HG02943 (cell line): ENCODE measurements around the gene NRXN3.

Experiments used
- ATAC-seq: cut with Tn5 transposase; IDR thresholded peaks from one replicate; pipeline ENCODE4 v1.9.1; 2021; ENCODE audit warnings: mild to moderate bottlenecking, low read depth, moderate library complexity; ENCODE audit not compliant: unreplicated experiment

Gene NRXN3

GRCh38 chr14:79285263-79285662 is 1115.1 kb downstream of the NRXN3 start:
- ATAC-seq: no peak

GRCh38 chr14:79287976-79288375 is 1117.8 kb downstream of the NRXN3 start:
- no peak for ATAC-seq

GRCh38 chr14:79293482-79294177 is 1123.5 kb downstream of the NRXN3 start:
- ATAC-seq: no peak

- no peak for ATAC-seq
Observed at GRCh38 chr14:79294499-79294898, 1124.3 kb downstream of the NRXN3 start.

- no peak for ATAC-seq
Observed at GRCh38 chr14:79295385-79295784, 1125.2 kb downstream of the NRXN3 start.

GRCh38 chr14:79298373-79298772 is 1128.2 kb downstream of the NRXN3 start:
- ATAC-seq: no peak

- ATAC-seq: no peak
Observed at GRCh38 chr14:79299162-79299561, 1129.0 kb downstream of the NRXN3 start.

GRCh38 chr14:79304279-79304678 is 1134.1 kb downstream of the NRXN3 start:
- no peak for ATAC-seq

GRCh38 chr14:79306546-79306945 is 1136.4 kb downstream of the NRXN3 start:
- ATAC-seq: no peak

GRCh38 chr14:79318371-79318770 is 1148.2 kb downstream of the NRXN3 start:
- no peak for ATAC-seq

GRCh38 chr14:79320561-79320960 is 1150.4 kb downstream of the NRXN3 start:
- ATAC-seq: no peak

- no peak for ATAC-seq
Observed at GRCh38 chr14:79321070-79321469, 1150.9 kb downstream of the NRXN3 start.

GRCh38 chr14:79325071-79325470 is 1154.9 kb downstream of the NRXN3 start:
- no peak for ATAC-seq

- no peak for ATAC-seq
Observed at GRCh38 chr14:79325557-79325956, 1155.4 kb downstream of the NRXN3 start.

GRCh38 chr14:79328863-79329262 is 1158.7 kb downstream of the NRXN3 start:
- ATAC-seq: no peak

GRCh38 chr14:79331830-79332229 is 1161.7 kb downstream of the NRXN3 start:
- no peak for ATAC-seq

- ATAC-seq: no peak
Observed at GRCh38 chr14:79332504-79333197, 1162.5 kb downstream of the NRXN3 start.

GRCh38 chr14:79333198-79333546 is 1163.0 kb downstream of the NRXN3 start:
- no peak for ATAC-seq

GRCh38 chr14:79334272-79334671 is 1164.1 kb downstream of the NRXN3 start:
- no peak for ATAC-seq

GRCh38 chr14:79337761-79338160 is 1167.6 kb downstream of the NRXN3 start:
- no peak for ATAC-seq

GRCh38 chr14:79342942-79343341 is 1172.8 kb downstream of the NRXN3 start:
- ATAC-seq: no peak

- no peak for ATAC-seq
Observed at GRCh38 chr14:79351011-79351410, 1180.8 kb downstream of the NRXN3 start.
